Cardiac muscle cell (in vitro differentiated cells and primary cell): Measurements from ENCODE around the gene COPE. TPM values are rescaled to one million over a fixed set of nuclear protein-coding genes. Genes with fewer than 3 reads are reported as not detected.

Experiments
- DNase-seq, 2 donors: peaks; one replicate each; pipeline versions ENCODE4 v3.0.0 to v3.0.0-alpha.2; 2010 to 2017; ENCODE audit warnings: low read depth in 1 of 2, low spot score in 1 of 2
- H3K27ac ChIP-seq: fragments of 200-600 bp; sonication (generic); 2 replicates; pipeline ENCODE4 v1.5.1; 2016
- H3K27me3 ChIP-seq: fragments of 200-600 bp; sonication (generic); 2 replicates; pipeline ENCODE4 v1.6.0; 2016; ENCODE audit warnings: control low read depth
- H3K36me3 ChIP-seq: fragments of 200-600 bp; sonication (generic); 2 replicates; pipeline ENCODE4 v1.5.1; 2016; ENCODE audit warnings: control low read depth
- H3K4me1 ChIP-seq: fragments of 200-600 bp; sonication (generic); 2 replicates; pipeline ENCODE4 v1.8.1; 2017; ENCODE audit warnings: low read depth, mild to moderate bottlenecking, mixed run types
- H3K4me3 ChIP-seq: fragments of 200-600 bp; sonication (generic); 2 replicates; pipeline ENCODE4 v1.5.1; 2016; ENCODE audit warnings: mild to moderate bottlenecking
- H3K9me3 ChIP-seq: fragments of 200-600 bp; sonication (generic); 2 replicates; pipeline ENCODE4 v1.5.1; 2017; ENCODE audit warnings: low read depth, mild to moderate bottlenecking, control low read depth
- CTCF ChIP-seq: IDR thresholded peaks from 2 replicates; pipeline ENCODE4 v1.5.1; 2012; ENCODE audit warnings: low read depth, mild to moderate bottlenecking, low read length
- polyA plus RNA-seq: library from polyadenylated mRNA; unstranded; fragments of >200 nt; fragmentation: Nextera tagmentation; extraction: Ambion mirVana; gene quantifications from 2 replicates; pipeline ENCODE4 v1.2.1, GENCODE V29; 2016
- total RNA-seq: library from RNA; depleted of rRNA; stranded (reverse); fragments of >200 nt; gene quantifications from 2 replicates; pipeline ENCODE4 v1.2.3, GENCODE V29; 2016

Gene COPE
- 306 and 478 TPM in 2 replicates for total RNA-seq
- polyA plus RNA-seq, result 417 and 523 TPM in 2 replicates

- Histone ChIP-seq H3K27ac (peak within 1 kb of the TSS; percentile 96), H3K36me3 (peaks cover 4% of the 10 kb centered on the region), H3K27me3 (no peaks in the 10 kb centered on the region), H3K4me3 (peak within 1 kb of the TSS; percentile 96), H3K4me1 (peaks cover 4% of the 10 kb centered on the region), H3K9me3 (no peaks in the 10 kb centered on the region)
- DNase-seq, result peak; percentile 99 to 100
- TF ChIP-seq CTCF, result no peak
Observed at GRCh38 chr19:18919086-18919899, at the start of gene COPE, which contains the start of gene DDX49. Gene COPE (minus strand): TSS chr19:18919387. CDS start chr19:18919348, 39 bp downstream. Gene DDX49 (plus strand): TSS chr19:18919715. CDS start chr19:18919742, 27 bp downstream.

GRCh38 chr19:18967358-18968146, 48.4 kb upstream of the COPE start:
- Histone ChIP-seq H3K4me3 (no peak overlapping the region), H3K36me3 (no peaks in the 10 kb centered on the region), H3K4me1 (no peaks in the 10 kb centered on the region), H3K27me3 (peaks cover 5% of the 10 kb centered on the region), H3K9me3 (no peaks in the 10 kb centered on the region), H3K27ac (no peak overlapping the region)
- TF ChIP-seq CTCF, result no peak
- peak in 1 of 2 donors; percentile 83 for DNase-seq

GRCh38 chr19:18966307-18966706, 47.1 kb upstream of the COPE start:
- Histone ChIP-seq H3K36me3 (no peaks in the 10 kb centered on the region), H3K4me1 (no peaks in the 10 kb centered on the region), H3K27me3 (peaks cover 14% of the 10 kb centered on the region), H3K27ac (no peak overlapping the region), H3K9me3 (no peaks in the 10 kb centered on the region), H3K4me3 (no peak overlapping the region)
- no peak for DNase-seq
- no peak for TF ChIP-seq CTCF

GRCh38 chr19:18964121-18964520, 44.9 kb upstream of the COPE start:
- no peak overlapping the region for H3K4me3 ChIP-seq
- H3K36me3 ChIP-seq, result no peaks in the 10 kb centered on the region
- TF ChIP-seq CTCF, result no peak
- H3K27ac ChIP-seq, result no peak overlapping the region
- DNase-seq, result no peak
- H3K27me3 ChIP-seq, result peaks cover 14% of the 10 kb centered on the region
- no peaks in the 10 kb centered on the region for H3K4me1 ChIP-seq
- no peaks in the 10 kb centered on the region for H3K9me3 ChIP-seq

GRCh38 chr19:18961767-18962620, 42.8 kb upstream of the COPE start:
- Histone ChIP-seq H3K36me3 (no peaks in the 10 kb centered on the region), H3K4me1 (no peaks in the 10 kb centered on the region), H3K27me3 (peaks cover 14% of the 10 kb centered on the region), H3K9me3 (no peaks in the 10 kb centered on the region), H3K4me3 (no peak overlapping the region), H3K27ac (no peak overlapping the region)
- no peak for TF ChIP-seq CTCF
- peak in 1 of 2 donors; percentile 12 for DNase-seq
